ENCODE measurements around the gene SPOCD1.
"Not testable (repeated sequence)": the region's sequence is repeated elsewhere in the genome, so short reads cannot be mapped to it uniquely, and the experiment has no call there.

SPOCD1 gene

GRCh38 chr1:31828926-31829690 is 13.3 kb upstream of the SPOCD1 start:
- DNase-seq (ENCODE audit: low read depth in 2 of 2) = no peak

GRCh38 chr1:31828341-31828740 is 12.5 kb upstream of the SPOCD1 start:
- DNase-seq (ENCODE audit: low read depth in 2 of 2) = no peak

GRCh38 chr1:31823780-31824179 is 8.0 kb upstream of the SPOCD1 start:
- no peak for DNase-seq (ENCODE audit: low read depth in 2 of 2)

GRCh38 chr1:31822766-31823165 is 6.9 kb upstream of the SPOCD1 start:
- no peak for DNase-seq (ENCODE audit: low read depth in 2 of 2)

- not testable (repeated sequence) for DNase-seq (ENCODE audit: low read depth in 2 of 2)
These were observed 4.4 kb upstream of the SPOCD1 start for GRCh38 chr1:31820196-31820595.

GRCh38 chr1:31818206-31818605 is 2.4 kb upstream of the SPOCD1 start:
- no peak for DNase-seq (ENCODE audit: low read depth in 2 of 2)

GRCh38 chr1:31816947-31817346 is 1.1 kb upstream of the SPOCD1 start:
- not testable (repeated sequence) for DNase-seq (ENCODE audit: low read depth in 2 of 2)

- not testable (repeated sequence) for DNase-seq (ENCODE audit: low read depth in 2 of 2)
These were observed 679 bp upstream of the SPOCD1 start for GRCh38 chr1:31816501-31816900.

- DNase-seq (ENCODE audit: low read depth in 2 of 2) = no peak
These were observed 546 bp downstream of the SPOCD1 start for GRCh38 chr1:31815307-31815645.

- no peak for DNase-seq (ENCODE audit: low read depth in 2 of 2)
These were observed 1.1 kb downstream of the SPOCD1 start for GRCh38 chr1:31814631-31815306.

GRCh38 chr1:31814041-31814511 is 1.7 kb downstream of the SPOCD1 start:
- no peak for DNase-seq (ENCODE audit: low read depth in 2 of 2)

- DNase-seq (ENCODE audit: low read depth in 2 of 2) = no peak
These were observed 3.5 kb downstream of the SPOCD1 start for GRCh38 chr1:31812158-31812829.

- DNase-seq (ENCODE audit: low read depth in 2 of 2) = no peak
These were observed 4.2 kb downstream of the SPOCD1 start for GRCh38 chr1:31811605-31812004.

- DNase-seq (ENCODE audit: low read depth in 2 of 2) = no peak
These were observed 6.1 kb downstream of the SPOCD1 start for GRCh38 chr1:31809698-31810097.

- DNase-seq (ENCODE audit: low read depth in 2 of 2) = no peak
These were observed 8.4 kb downstream of the SPOCD1 start for GRCh38 chr1:31807273-31808048.

- no peak for DNase-seq (ENCODE audit: low read depth in 2 of 2)
These were observed 10.5 kb downstream of the SPOCD1 start for GRCh38 chr1:31805318-31805717.

- no peak for DNase-seq (ENCODE audit: low read depth in 2 of 2)
These were observed 11.7 kb downstream of the SPOCD1 start for GRCh38 chr1:31804098-31804497.

- no peak for DNase-seq (ENCODE audit: low read depth in 2 of 2)
These were observed 12.2 kb downstream of the SPOCD1 start for GRCh38 chr1:31803610-31804009.

- DNase-seq (ENCODE audit: low read depth in 2 of 2) = no peak
These were observed 13.4 kb downstream of the SPOCD1 start for GRCh38 chr1:31802190-31803150.

- no peak for DNase-seq (ENCODE audit: low read depth in 2 of 2)
These were observed 14.4 kb downstream of the SPOCD1 start for GRCh38 chr1:31801458-31801857.

GRCh38 chr1:31800674-31800967 is 15.2 kb downstream of the SPOCD1 start:
- DNase-seq (ENCODE audit: low read depth in 2 of 2) = no peak

All from activated CD4-positive, alpha-beta T cell treated with anti-CD3 and anti-CD28 coated beads for 24 hours (primary cell).